T-cell (primary cell): Measurements from ENCODE around the gene ZNF324. TPM values are rescaled to one million over a fixed set of nuclear protein-coding genes. Genes with fewer than 3 reads are reported as not detected.
A peak's percentile ranks its signal among the peaks of the same experiment; 100 is the strongest.
"Not testable (repeated sequence)": the region's sequence is repeated elsewhere in the genome, so short reads cannot be mapped to it uniquely, and the experiment has no call there.

Source experiments
- ATAC-seq, 4 experiments: fragments of 200-7000 bp in 3 of 4; fragments of 150-1000 bp in 1 of 4; cut with Tn5 transposase; replicated peaks in 1 of 4; 1 replicate in 3 of 4; 2 replicates in 1 of 4; pipeline ENCODE4 v1.10.0; 2021; ENCODE audit warnings: moderate library complexity in 3 of 4, mild to moderate bottlenecking in 2 of 4, moderate number of reproducible peaks in 1 of 4
- CTCF ChIA-PET, 2 donors: fragments of 300-600 bp; sonication (Branson Sonifier 250); formaldehyde crosslinking; loops; one replicate each; lab custom pipeline; 2022; ENCODE audit warnings: antibody characterized with exemption in 2 of 2; lab: Charles Lee
- POLR2A ChIA-PET, 2 donors: fragments of 300-600 bp; sonication (Branson Sonifier 250); formaldehyde crosslinking; loops; one replicate each; lab custom pipeline; 2022; ENCODE audit warnings: antibody characterized with exemption in 2 of 2; lab: Charles Lee
- DNase-seq, 35 experiments: peaks; one replicate each; pipeline versions ENCODE4 v3.0.0 to v3.0.0-alpha.2; 2013 to 2023
- H3K27ac ChIP-seq: one replicate; pipeline ENCODE4 v1.5.1; 2013; ENCODE audit warnings: low read length
- H3K27me3 ChIP-seq, 2 experiments: replicated peaks in 1 of 2; 1 replicate in 1 of 2; 2 replicates in 1 of 2; pipeline versions ENCODE4 v1.6.1 to v1.7.0; 2013; ENCODE audit warnings: low read length in 1 of 2, mixed read lengths in 1 of 2; ENCODE audit not compliant: control insufficient read depth in 2 of 2, insufficient read depth in 2 of 2; ENCODE audit errors: extremely low read depth in 1 of 2
- H3K36me3 ChIP-seq, 2 donors: 1 replicate in 1 of 2; 2 replicates in 1 of 2; pipeline versions ENCODE4 v1.6.1 to v1.7.0; 2013; ENCODE audit warnings: low read length in 1 of 2; ENCODE audit not compliant: control insufficient read depth in 2 of 2, insufficient read depth in 1 of 2; ENCODE audit errors: extremely low read depth in 1 of 2
- H3K4me1 ChIP-seq, 2 experiments: 1 replicate in 1 of 2; 2 replicates in 1 of 2; pipeline versions ENCODE4 v1.6.1 to v1.7.0; 2013; ENCODE audit warnings: low read length in 2 of 2, mixed read lengths in 1 of 2; ENCODE audit not compliant: insufficient read depth in 2 of 2, control insufficient read depth in 1 of 2; ENCODE audit errors: extremely low read depth in 1 of 2
- H3K4me3 ChIP-seq, 2 donors: 1 replicate in 1 of 2; 2 replicates in 1 of 2; pipeline versions ENCODE4 v1.5.1 to v1.7.0; 2013; ENCODE audit warnings: mild to moderate bottlenecking in 2 of 2, low read length in 1 of 2, moderate library complexity in 1 of 2; ENCODE audit not compliant: control insufficient read depth in 1 of 2; ENCODE audit errors: extremely low read depth in 1 of 2
- H3K9me3 ChIP-seq: 2 replicates; pipeline ENCODE4 v1.7.0; 2013
- H3K27ac Mint-ChIP-seq, 2 donors: one replicate each; pipeline ENCODE4 v1.8.0; 2020 to 2021; ENCODE audit warnings: mild to moderate bottlenecking in 2 of 2, mixed read lengths in 2 of 2
- H3K27me3 Mint-ChIP-seq, 2 donors: one replicate each; pipeline ENCODE4 v1.8.0; 2021 to 2022; ENCODE audit warnings: mixed read lengths in 2 of 2
- H3K36me3 Mint-ChIP-seq: one replicate; pipeline ENCODE4 v1.8.0; 2021; ENCODE audit warnings: mixed read lengths
- H3K4me1 Mint-ChIP-seq, 3 donors: one replicate each; pipeline ENCODE4 v1.8.0; 2020 to 2022; ENCODE audit warnings: mixed read lengths in 3 of 3, mild to moderate bottlenecking in 1 of 3
- H3K4me3 Mint-ChIP-seq, 3 donors: one replicate each; pipeline ENCODE4 v1.8.0; 2020 to 2022; ENCODE audit warnings: mild to moderate bottlenecking in 3 of 3, mixed read lengths in 3 of 3, moderate library complexity in 3 of 3
- H3K9me3 Mint-ChIP-seq, 3 donors: one replicate each; pipeline ENCODE4 v1.8.0; 2020 to 2022; ENCODE audit warnings: mixed read lengths in 3 of 3
- WGBS: methylation state at CpG from one replicate; pipeline ENCODE4 v1.1.5; 2013; ENCODE audit warnings: missing lambda C conversion rate; ENCODE audit not compliant: insufficient coverage; 5-methylcytosine and 5-hydroxymethylcytosine counted together
- total RNA-seq, 35 experiments: library from RNA in 6 of 35; stranded (reverse) in 6 of 35; fragments of 120-200 nt in 1 of 35; gene quantifications; one replicate each; pipeline versions ENCODE4 v1.2.1 to v1.2.4 and lab custom pipeline; 2013 to 2026

The ZNF324 gene
- total RNA-seq, 5 donors from 2014 or later (not counting 1 experiment from before 2014, with no cell fraction given), result 17.9 to 33.2 (median 28.2) TPM

- Histone ChIP-seq H3K27me3 (peaks cover 0 to 4% of the 10 kb centered on the region in 2 experiments), H3K36me3 (peaks cover 11 to 17% of the 10 kb centered on the region in 2 donors), H3K4me3 (peak overlapping the region; percentile 71 to 84), H3K4me1 (peaks cover 6 to 25% of the 10 kb centered on the region in 2 experiments), H3K9me3 (peaks cover 8% of the 10 kb centered on the region), H3K27ac (peak overlapping the region; percentile 82)
- ChIA-PET CTCF (interaction anchor here in 1 of 2 donors (1.0 kb wide), 1 partner anchor 73 kb away, joined by 3 read pairs; no protein-coding TSS in a partner anchor), POLR2A (interaction anchor here in 1 of 2 donors (0.5 kb wide), 1 partner anchor 50 kb away, joined by 11 read pairs; no protein-coding TSS in a partner anchor)
- ATAC-seq (peak in 1 of 4 experiments; percentile 0), DNase-seq (peak in 1 of 35 experiments; percentile 1)
- Mint-ChIP-seq H3K4me3 (peak overlapping the region; percentile 85 to 98 (median 93)), H3K4me1 (peaks cover 15 to 36% (median 34%) of the 10 kb centered on the region in 3 donors), H3K27ac (peak overlapping the region; percentile 93 to 96), H3K9me3 (peaks cover 20 to 30% (median 22%) of the 10 kb centered on the region in 3 donors), H3K27me3 (no peaks in the 10 kb centered on the region), H3K36me3 (peaks cover 40% of the 10 kb centered on the region)
- 22% methylated on average over 22 of the region's 31 CpGs for WGBS
Observed at GRCh38 chr19:58440556-58440955, 26.3 kb upstream of the ZNF324 start.

GRCh38 chr19:58442986-58443385 lies 23.9 kb upstream of the ZNF324 start:
- Mint-ChIP-seq H3K36me3 (peaks cover 19% of the 10 kb centered on the region), H3K9me3 (peaks cover 8 to 16% (median 16%) of the 10 kb centered on the region in 3 donors), H3K4me1 (peaks cover 15 to 33% (median 28%) of the 10 kb centered on the region in 3 donors), H3K27me3 (peaks cover 4 to 16% of the 10 kb centered on the region in 2 donors)
- Histone ChIP-seq H3K4me1 (peaks cover 6 to 25% of the 10 kb centered on the region in 2 experiments), H3K27me3 (peaks cover 0 to 11% of the 10 kb centered on the region in 2 experiments)
- H3K27ac Mint-ChIP-seq, H3K36me3 ChIP-seq, H3K4me3 ChIP-seq, ATAC-seq, CTCF ChIA-PET, POLR2A ChIA-PET, DNase-seq, H3K9me3 ChIP-seq, H3K27ac ChIP-seq, H3K4me3 Mint-ChIP-seq: not testable (repeated sequence)
- 84% methylated on average over 7 of the region's 7 CpGs for WGBS

GRCh38 chr19:58448860-58449259 lies 18.0 kb upstream of the ZNF324 start:
- peaks cover 4 to 14% of the 10 kb centered on the region in 2 experiments for H3K4me1 ChIP-seq
- H3K36me3 Mint-ChIP-seq, H3K9me3 ChIP-seq, H3K36me3 ChIP-seq, CTCF ChIA-PET, H3K27ac ChIP-seq, DNase-seq, H3K4me3 Mint-ChIP-seq, ATAC-seq, H3K9me3 Mint-ChIP-seq, H3K27ac Mint-ChIP-seq, POLR2A ChIA-PET: not testable (repeated sequence)
- 72% methylated on average over 3 of the region's 3 CpGs for WGBS
- H3K27me3 Mint-ChIP-seq, result peaks cover 8 to 31% of the 10 kb centered on the region in 2 donors
- H3K4me3 ChIP-seq, result peak overlapping the region in 1 of 2 donors; percentile 5
- H3K27me3 ChIP-seq, result peaks cover 0 to 16% of the 10 kb centered on the region in 2 experiments
- peaks cover 19 to 23% (median 22%) of the 10 kb centered on the region in 3 donors for H3K4me1 Mint-ChIP-seq

GRCh38 chr19:58449980-58450379 lies 16.9 kb upstream of the ZNF324 start:
- not testable (repeated sequence) for H3K27ac Mint-ChIP-seq

GRCh38 chr19:58450856-58451357 lies 16.0 kb upstream of the ZNF324 start:
- Histone ChIP-seq H3K4me3 (peak overlapping the region; percentile 59 to 77), H3K4me1 (peaks cover 4 to 14% of the 10 kb centered on the region in 2 experiments), H3K27ac (no peak overlapping the region), H3K36me3 (peaks cover 0 to 2% of the 10 kb centered on the region in 2 donors), H3K9me3 (no peaks in the 10 kb centered on the region), H3K27me3 (peaks cover 0 to 16% of the 10 kb centered on the region in 2 experiments)
- ChIA-PET CTCF (interaction anchor here in 1 of 2 donors (0.8 to 1.2 kb wide), 3 partner anchors 10 to 88 kb away, joined by 3 to 4 read pairs (median 3); partner anchors contain the start of genes ZNF446 and ZNF497), POLR2A (interaction anchor here (0.7 to 0.9 kb wide), 2 partner anchors 15 to 807 kb away, joined by 3 to 5 read pairs; no protein-coding TSS in a partner anchor)
- Mint-ChIP-seq H3K27me3 (peaks cover 8 to 31% of the 10 kb centered on the region in 2 donors), H3K4me3 (peak overlapping the region; percentile 81 to 87 (median 86)), H3K36me3 (peaks cover 17% of the 10 kb centered on the region), H3K27ac (peak overlapping the region; percentile 39 to 69), H3K4me1 (peaks cover 22 to 24% (median 23%) of the 10 kb centered on the region in 3 donors), H3K9me3 (peaks cover 2 to 6% (median 5%) of the 10 kb centered on the region in 3 donors)
- no peak for DNase-seq
- ATAC-seq, result peak; percentile 24 to 34 (median 30)
- WGBS, result 16% methylated on average over 7 of the region's 11 CpGs

More at GRCh38 chr19:58449980-58450379, 16.9 kb upstream of the ZNF324 start:
- H3K4me3 ChIP-seq, POLR2A ChIA-PET, ATAC-seq, DNase-seq, H3K27ac ChIP-seq, H3K4me3 Mint-ChIP-seq, H3K9me3 Mint-ChIP-seq, H3K36me3 ChIP-seq, H3K9me3 ChIP-seq: not testable (repeated sequence)
- Histone ChIP-seq H3K27me3 (peaks cover 0 to 16% of the 10 kb centered on the region in 2 experiments), H3K4me1 (peaks cover 4 to 14% of the 10 kb centered on the region in 2 experiments)
- H3K27me3 Mint-ChIP-seq, result peaks cover 8 to 31% of the 10 kb centered on the region in 2 donors
- peaks cover 16% of the 10 kb centered on the region for H3K36me3 Mint-ChIP-seq
- CTCF ChIA-PET, result interaction anchor here (0.6 to 0.7 kb wide), 2 partner anchors 8 to 11 kb away, joined by 3 to 4 read pairs; no protein-coding TSS in a partner anchor
- WGBS, result 46% methylated on average over 4 of the region's 5 CpGs
- H3K4me1 Mint-ChIP-seq, result peaks cover 22 to 24% (median 23%) of the 10 kb centered on the region in 3 donors
